Measurements from ENCODE around the gene MUCL1. TPM values are rescaled to one million over a fixed set of nuclear protein-coding genes. Genes with fewer than 3 reads are reported as not detected.
A peak's percentile ranks its signal among the peaks of the same experiment; 100 is the strongest.

MUCL1 gene
- total and polyA plus RNA-seq, 4 donors, result not detected

- peak; percentile 49 for TF ChIP-seq MAX (IDR thresholded peaks at IDR 0.05)
These were observed 37.6 kb downstream of the MUCL1 start (continued) for GRCh38 chr12:54891717-54892478.

Other genes starting within 250 kb of the MUCL1 start
- gene LACRT, start 219.6 kb upstream of the MUCL1 start, total RNA-seq, result not detected
- gene LACRT, start 219.6 kb upstream of the MUCL1 start, polyA plus RNA-seq, result not detected
- not detected for gene DCD, start 206.2 kb upstream of the MUCL1 start, total RNA-seq
- not detected for gene DCD, start 206.2 kb upstream of the MUCL1 start, polyA plus RNA-seq
- 1 to 10 TPM in 1 of 2 donors, under 1 TPM in 1; 0.50 to 3.2 TPM for gene TESPA1, start 130.2 kb downstream of the MUCL1 start, total RNA-seq
- gene TESPA1, start 130.2 kb downstream of the MUCL1 start, polyA plus RNA-seq, result under 1 TPM; 0.10 to 0.35 TPM
- gene NEUROD4, start 165.5 kb downstream of the MUCL1 start, total RNA-seq, result not detected
- gene NEUROD4, start 165.5 kb downstream of the MUCL1 start, polyA plus RNA-seq, result not detected

All from liver (tissue), 5 donors.